ENCODE results near the gene RFWD3. TPM values are rescaled to one million over a fixed set of nuclear protein-coding genes. Genes with fewer than 3 reads are reported as not detected.
"Not testable (repeated sequence)": the region's sequence is repeated elsewhere in the genome, so short reads cannot be mapped to it uniquely, and the experiment has no call there.

The RFWD3 gene
- total RNA-seq, 1 donor from 2014 or later: 84.8 TPM

- intact Hi-C loops (cut with micrococcal nuclease): loop anchor here (1.0 to 2.0 kb wide), 10 partner anchors 29 to 981 kb away; partner anchors contain the start of genes ADAT1, CFDP1, GABARAPL2 and MLKL
Measured at GRCh38 chr16:74667255-74667700, 601 bp upstream of the RFWD3 start.

GRCh38 chr16:74666010-74666421 is 661 bp downstream of the RFWD3 start:
- intact Hi-C loops (cut with micrococcal nuclease): loop anchor here (1.0 to 2.0 kb wide), 6 partner anchors 35 to 957 kb away; partner anchors contain the start of genes ADAT1, GLG1, MLKL and TMEM231

- intact Hi-C loops (cut with micrococcal nuclease): no loop called here
Measured at GRCh38 chr16:74661064-74661463, 5.6 kb downstream of the RFWD3 start.

GRCh38 chr16:74660383-74660782 is 6.3 kb downstream of the RFWD3 start:
- intact Hi-C loops (cut with micrococcal nuclease): no loop called here

- intact Hi-C loops (cut with micrococcal nuclease): no loop called here
Measured at GRCh38 chr16:74659041-74659440, 7.6 kb downstream of the RFWD3 start.

- intact Hi-C loops (cut with micrococcal nuclease): no loop called here
Measured at GRCh38 chr16:74657870-74658642, 8.6 kb downstream of the RFWD3 start.

GRCh38 chr16:74654536-74655050 is 12.1 kb downstream of the RFWD3 start:
- intact Hi-C loops (cut with micrococcal nuclease): no loop called here

- intact Hi-C loops (cut with micrococcal nuclease): not testable (repeated sequence)
Measured at GRCh38 chr16:74652883-74653282, 13.8 kb downstream of the RFWD3 start.

- intact Hi-C loops (cut with micrococcal nuclease): no loop called here
Measured at GRCh38 chr16:74652249-74652648, 14.4 kb downstream of the RFWD3 start.

- intact Hi-C loops (cut with micrococcal nuclease): no loop called here
Measured at GRCh38 chr16:74651841-74652240, 14.8 kb downstream of the RFWD3 start.

GRCh38 chr16:74650966-74651567 is 15.6 kb downstream of the RFWD3 start:
- intact Hi-C loops (cut with micrococcal nuclease): no loop called here

- intact Hi-C loops (cut with micrococcal nuclease): no loop called here
Measured at GRCh38 chr16:74649839-74650504, 16.7 kb downstream of the RFWD3 start.

GRCh38 chr16:74641969-74642368 is 24.7 kb downstream of the RFWD3 start:
- intact Hi-C loops (cut with micrococcal nuclease): no loop called here

GRCh38 chr16:74637742-74638453 is 28.8 kb downstream of the RFWD3 start:
- intact Hi-C loops (cut with micrococcal nuclease): no loop called here

GRCh38 chr16:74635303-74635702 is 31.4 kb downstream of the RFWD3 start:
- intact Hi-C loops (cut with micrococcal nuclease): no loop called here

GRCh38 chr16:74633686-74634085 is 33.0 kb downstream of the RFWD3 start:
- intact Hi-C loops (cut with micrococcal nuclease): no loop called here

GRCh38 chr16:74627506-74628220 is 39.0 kb downstream of the RFWD3 start:
- intact Hi-C loops (cut with micrococcal nuclease): no loop called here

- intact Hi-C loops (cut with micrococcal nuclease): no loop called here
Measured at GRCh38 chr16:74626741-74627416, 39.8 kb downstream of the RFWD3 start.

- intact Hi-C loops (cut with micrococcal nuclease): no loop called here
Measured at GRCh38 chr16:74625500-74626350, 41.0 kb downstream of the RFWD3 start.

Measured in T-helper 1 cell treated with Interleukin-12 subunit alpha and Interleukin-12 subunit beta and Interleukin-4 antibody, amounts not matched to agents 30 ng/mL and 1 ng/mL, for 36 hours (primary cell).